HG03442 (cell line): ENCODE results near the gene SHROOM3.
"Not testable (repeated sequence)": the region's sequence is repeated elsewhere in the genome, so short reads cannot be mapped to it uniquely, and the experiment has no call there.

Experiments
- ATAC-seq: cut with Tn5 transposase; IDR thresholded peaks from one replicate; pipeline ENCODE4 v1.9.1; 2021; ENCODE audit warnings: mild to moderate bottlenecking, moderate library complexity; ENCODE audit not compliant: unreplicated experiment

The SHROOM3 gene

GRCh38 chr4:76589872-76590797 is 155.1 kb downstream of the SHROOM3 start:
- ATAC-seq: no peak

GRCh38 chr4:76590798-76591281 is 155.8 kb downstream of the SHROOM3 start:
- ATAC-seq: no peak

GRCh38 chr4:76591992-76592391 is 157.0 kb downstream of the SHROOM3 start:
- no peak for ATAC-seq

- no peak for ATAC-seq
Measured at GRCh38 chr4:76592460-76592859, 157.4 kb downstream of the SHROOM3 start.

- ATAC-seq: no peak
Measured at GRCh38 chr4:76594173-76594572, 159.1 kb downstream of the SHROOM3 start.

- no peak for ATAC-seq
Measured at GRCh38 chr4:76595435-76595834, 160.4 kb downstream of the SHROOM3 start.

GRCh38 chr4:76596713-76597112 is 161.7 kb downstream of the SHROOM3 start:
- ATAC-seq: no peak

- ATAC-seq: no peak
Measured at GRCh38 chr4:76597423-76597979, 162.5 kb downstream of the SHROOM3 start.

- ATAC-seq: no peak
Measured at GRCh38 chr4:76600447-76600846, 165.4 kb downstream of the SHROOM3 start.

GRCh38 chr4:76601791-76602190 is 166.8 kb downstream of the SHROOM3 start:
- ATAC-seq: no peak

- ATAC-seq: no peak
Measured at GRCh38 chr4:76605099-76605563, 170.1 kb downstream of the SHROOM3 start.

GRCh38 chr4:76606645-76607265 is 171.7 kb downstream of the SHROOM3 start:
- no peak for ATAC-seq

GRCh38 chr4:76607266-76607799 is 172.3 kb downstream of the SHROOM3 start:
- peak; percentile 95 for ATAC-seq

- ATAC-seq: peak; percentile 18
Measured at GRCh38 chr4:76607846-76608245, 172.8 kb downstream of the SHROOM3 start.

GRCh38 chr4:76608549-76608948 is 173.5 kb downstream of the SHROOM3 start:
- ATAC-seq: not testable (repeated sequence)

GRCh38 chr4:76610751-76611547 is 175.9 kb downstream of the SHROOM3 start:
- ATAC-seq: no peak

GRCh38 chr4:76611616-76612207 is 176.7 kb downstream of the SHROOM3 start:
- no peak for ATAC-seq

GRCh38 chr4:76614589-76614988 is 179.6 kb downstream of the SHROOM3 start:
- ATAC-seq: no peak

- no peak for ATAC-seq
Measured at GRCh38 chr4:76615999-76616398, 181.0 kb downstream of the SHROOM3 start.

GRCh38 chr4:76616526-76616925 is 181.5 kb downstream of the SHROOM3 start:
- no peak for ATAC-seq
